DND-41 (cell line): ENCODE results near the gene NYNRIN.

Experiments
- ATAC-seq: fragments of 200-7000 bp; cut with Tn5 transposase; 3 replicates; pipeline ENCODE4 v1.9.1; 2021; ENCODE audit warnings: low read depth; ENCODE audit not compliant: insufficient read depth
- DNase-seq: peaks from one replicate; pipeline ENCODE4 v3.0.0-alpha.2; 2020
- H2AFZ ChIP-seq: 2 replicates; pipeline ENCODE4 v1.6.0; 2012; ENCODE audit warnings: low read depth, low read length
- H3K27ac ChIP-seq: 2 replicates; pipeline ENCODE4 v1.5.1; 2012; ENCODE audit warnings: low read length, inconsistent platforms
- H3K27me3 ChIP-seq: fragments of 200-600 bp; sonication (generic); 2 replicates; pipeline ENCODE4 v1.6.0; 2012; ENCODE audit warnings: low read length, mild to moderate bottlenecking, inconsistent platforms; ENCODE audit not compliant: insufficient read depth, poor library complexity
- H3K36me3 ChIP-seq: 2 replicates; pipeline ENCODE4 v1.5.1; 2012; ENCODE audit warnings: low read length, inconsistent platforms; ENCODE audit not compliant: insufficient read depth
- H3K4me1 ChIP-seq: 2 replicates; pipeline ENCODE4 v1.5.1; 2012; ENCODE audit warnings: mild to moderate bottlenecking, low read length; ENCODE audit not compliant: insufficient read depth
- H3K4me2 ChIP-seq: 2 replicates; pipeline ENCODE4 v1.6.0; 2012; ENCODE audit warnings: mild to moderate bottlenecking, moderate library complexity, low read length, inconsistent platforms; ENCODE audit not compliant: insufficient read depth
- H3K4me3 ChIP-seq, 2 experiments: fragments of 200-600 bp in 1 of 2; shearing (Covaris generic) in 1 of 2; 2 replicates each; pipeline ENCODE4 v1.5.1; 2012 to 2016; ENCODE audit warnings: inconsistent platforms in 2 of 2, low read length in 2 of 2, mild to moderate bottlenecking in 2 of 2, low read depth in 1 of 2, moderate library complexity in 1 of 2
- H3K79me2 ChIP-seq: 2 replicates; pipeline ENCODE4 v1.6.0; 2012; ENCODE audit warnings: low read length, inconsistent platforms; ENCODE audit not compliant: insufficient read depth
- H3K9ac ChIP-seq: 2 replicates; pipeline ENCODE4 v1.6.0; 2012; ENCODE audit warnings: low read depth, mild to moderate bottlenecking, inconsistent platforms, low read length, moderate library complexity
- H3K9me3 ChIP-seq: 2 replicates; pipeline ENCODE4 v1.5.1; 2012; ENCODE audit warnings: low read length, moderate library complexity, mild to moderate bottlenecking, inconsistent platforms; ENCODE audit not compliant: insufficient read depth, severe bottlenecking
- H4K20me1 ChIP-seq: 2 replicates; pipeline ENCODE4 v1.6.0; 2012; ENCODE audit warnings: low read length; ENCODE audit not compliant: insufficient read depth
- CTCF ChIP-seq: IDR thresholded peaks from 2 replicates; pipeline ENCODE4 v1.5.1; 2012; ENCODE audit warnings: borderline replicate concordance, low read length, moderate library complexity, mild to moderate bottlenecking; ENCODE audit not compliant: poor library complexity, severe bottlenecking; ENCODE audit errors: extremely low read depth
- EZH2 ChIP-seq: IDR thresholded peaks from 3 replicates; pipeline ENCODE4 v1.6.1; 2012; ENCODE audit warnings: borderline replicate concordance, low read depth, mild to moderate bottlenecking, moderate library complexity, low read length, inconsistent platforms; ENCODE audit not compliant: severe bottlenecking

The NYNRIN gene

GRCh38 chr14:24434676-24435075 lies 35.9 kb downstream of the NYNRIN start:
- peaks cover 27% of the 10 kb centered on the region for H4K20me1 ChIP-seq
- no peaks in the 10 kb centered on the region for H3K27me3 ChIP-seq
- H3K4me3 ChIP-seq = no peak overlapping the region
- no peak overlapping the region for H3K27ac ChIP-seq
- peaks cover 42% of the 10 kb centered on the region for H3K4me1 ChIP-seq
- no peak for ATAC-seq
- H3K9me3 ChIP-seq = no peaks in the 10 kb centered on the region
- H2AFZ ChIP-seq = no peak overlapping the region
- H3K36me3 ChIP-seq = peaks cover 83% of the 10 kb centered on the region
- no peak overlapping the region for H3K9ac ChIP-seq
- H3K4me2 ChIP-seq = no peak overlapping the region
- DNase-seq = no peak
- no peak for TF ChIP-seq CTCF
- no peak for TF ChIP-seq EZH2
- H3K79me2 ChIP-seq = peaks cover 25% of the 10 kb centered on the region

DNA sequence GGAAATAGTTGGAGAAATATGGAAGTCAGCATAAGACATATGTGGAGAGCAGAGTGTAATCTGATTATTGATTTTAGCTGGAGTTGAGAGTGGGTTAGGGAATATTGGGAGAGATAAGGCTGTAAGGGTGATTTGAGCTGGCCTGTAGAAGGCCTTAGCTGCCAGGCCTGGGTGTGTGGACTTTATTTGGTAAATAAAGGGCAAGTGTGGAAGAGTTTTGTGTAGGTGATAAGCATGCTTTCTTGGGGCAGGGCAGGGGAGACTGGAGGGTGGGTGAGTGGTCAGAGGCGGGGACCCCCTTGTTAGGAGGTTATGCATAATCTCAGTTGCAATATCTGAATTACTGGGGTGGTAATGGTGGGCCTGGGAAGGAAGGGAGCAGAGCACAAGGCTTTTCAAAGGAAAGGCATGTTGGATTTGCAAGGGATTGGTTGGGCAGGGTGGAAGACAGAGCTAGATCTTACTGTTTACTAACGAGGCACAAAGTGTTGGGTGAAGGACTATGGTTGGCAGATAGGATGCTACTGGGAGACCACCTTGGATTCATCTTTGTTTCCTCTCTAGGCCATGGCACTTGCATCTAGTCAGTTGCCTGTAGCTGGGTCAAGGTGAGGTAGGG lies 36.5 kb downstream of the NYNRIN start:
- TF ChIP-seq EZH2 (no peak), CTCF (no peak)
- Histone ChIP-seq H3K36me3 (peaks cover 89% of the 10 kb centered on the region), H2AFZ (no peak overlapping the region), H3K4me3 (no peak overlapping the region), H3K4me1 (peaks cover 48% of the 10 kb centered on the region), H3K4me2 (no peak overlapping the region), H3K9me3 (no peaks in the 10 kb centered on the region), H3K27ac (no peak overlapping the region), H3K79me2 (peaks cover 26% of the 10 kb centered on the region), H3K27me3 (no peaks in the 10 kb centered on the region), H3K9ac (no peak overlapping the region), H4K20me1 (peaks cover 32% of the 10 kb centered on the region)
- no peak for DNase-seq
- no peak for ATAC-seq

DNA sequence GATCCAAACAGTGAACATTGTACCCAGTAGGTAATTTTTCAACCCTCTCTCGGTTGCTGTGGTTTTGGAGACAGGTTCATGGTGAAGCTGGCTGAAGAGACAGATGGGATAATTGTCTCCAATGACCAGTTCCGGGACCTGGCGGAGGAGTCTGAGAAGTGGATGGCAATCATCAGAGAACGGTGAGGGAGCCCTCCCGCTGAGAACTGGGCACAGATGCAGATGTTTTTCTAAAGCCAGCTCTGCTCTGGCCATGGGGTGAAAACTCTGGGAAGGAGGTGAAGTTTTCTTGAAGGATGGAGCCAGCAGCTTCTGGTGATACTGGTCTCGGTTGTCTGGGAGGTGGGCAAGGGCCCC lies 37.2 kb downstream of the NYNRIN start:
- H3K79me2 ChIP-seq = peaks cover 26% of the 10 kb centered on the region

More for the DNA sequence above, 37.2 kb downstream of the NYNRIN start:
- Histone ChIP-seq H2AFZ (no peak overlapping the region), H3K9me3 (no peaks in the 10 kb centered on the region), H3K27ac (no peak overlapping the region), H3K4me1 (peaks cover 48% of the 10 kb centered on the region), H3K9ac (no peak overlapping the region), H3K27me3 (no peaks in the 10 kb centered on the region), H3K36me3 (peaks cover 91% of the 10 kb centered on the region), H4K20me1 (peaks cover 30% of the 10 kb centered on the region), H3K4me2 (no peak overlapping the region), H3K4me3 (no peak overlapping the region)
- no peak for DNase-seq
- TF ChIP-seq EZH2 (no peak), CTCF (no peak)
- ATAC-seq = no peak
